Activated naive CD4-positive, alpha-beta T cell treated with anti-CD3 and anti-CD28 coated beads for 36 hours (primary cell): ENCODE data around the gene COMT. TPM values are rescaled to one million over a fixed set of nuclear protein-coding genes. Genes with fewer than 3 reads are reported as not detected.

Experiments used
- CTCF ChIA-PET: fragments of 350-600 bp; sonication (Branson Sonifier 250); formaldehyde crosslinking; loops from one replicate; lab custom pipeline; 2021; ENCODE audit warnings: antibody characterized with exemption; lab: Charles Lee
- DNase-seq: peaks from one replicate; pipeline ENCODE4 v3.0.0-alpha.2; 2020
- H3K27ac Mint-ChIP-seq: one replicate; pipeline ENCODE4 v1.8.0; 2021; ENCODE audit warnings: mild to moderate bottlenecking, mixed read lengths
- H3K27me3 Mint-ChIP-seq: one replicate; pipeline ENCODE4 v1.8.0; 2021; ENCODE audit warnings: low read depth, mixed read lengths
- H3K36me3 Mint-ChIP-seq: one replicate; pipeline ENCODE4 v1.8.0; 2021; ENCODE audit warnings: low read depth, mixed read lengths
- H3K4me1 Mint-ChIP-seq: one replicate; pipeline ENCODE4 v1.8.0; 2021; ENCODE audit warnings: low read depth, mixed read lengths
- H3K4me3 Mint-ChIP-seq: one replicate; pipeline ENCODE4 v1.8.0; 2021; ENCODE audit warnings: mild to moderate bottlenecking, moderate library complexity, mixed read lengths
- H3K9me3 Mint-ChIP-seq: one replicate; pipeline ENCODE4 v1.8.0; 2021; ENCODE audit warnings: mixed read lengths
- intact Hi-C: fragments of 100-400 bp; cut with micrococcal nuclease; formaldehyde crosslinking; loops from one replicate; pipeline ENCODE4 v1.15.1; 2023
- total RNA-seq, 2 experiments: library from RNA; stranded (reverse); gene quantifications; one replicate each; pipeline ENCODE4 v1.2.3, GENCODE V29; 2021

Gene COMT
- total RNA-seq, 2 experiments from 2014 or later: 53.7 to 56.8 TPM

DNA sequence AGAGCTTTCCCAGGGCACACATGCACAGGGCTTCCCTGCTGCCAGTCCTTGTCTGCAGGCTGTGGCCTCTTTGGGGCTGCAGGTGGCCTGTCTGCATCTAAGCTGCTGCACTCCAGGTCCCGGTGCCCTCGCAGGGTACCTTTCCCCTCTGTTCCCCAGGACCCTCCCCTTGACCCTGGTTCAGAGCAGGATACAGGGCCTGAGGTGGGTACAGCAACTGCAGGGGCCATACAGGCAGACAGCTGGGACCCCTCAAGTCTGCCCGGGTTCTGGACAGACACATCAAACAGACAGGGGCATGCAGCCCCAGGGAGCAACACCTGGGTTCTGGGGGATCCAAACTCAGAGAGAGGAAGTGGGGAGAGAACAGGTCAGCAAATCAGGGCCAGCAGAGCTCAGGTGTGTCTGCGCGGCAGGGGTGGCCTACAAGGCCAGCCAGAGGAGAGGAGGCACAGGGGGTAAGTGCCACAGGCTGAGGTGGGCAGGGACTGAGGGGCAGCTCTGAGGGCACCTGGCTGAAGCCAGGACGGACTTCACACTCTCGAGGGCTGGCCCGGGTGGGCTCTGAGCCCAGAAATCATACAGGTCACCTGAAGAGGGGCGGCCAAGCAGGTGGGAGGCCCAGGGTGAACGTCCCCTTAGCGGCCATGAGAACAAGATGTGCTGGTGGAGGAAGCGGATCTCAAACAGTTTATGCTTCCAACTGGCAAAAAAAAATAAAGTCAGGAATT lies 29.9 kb upstream of the COMT start:
- Mint-ChIP-seq H3K36me3 (peaks cover 18% of the 10 kb centered on the region), H3K4me1 (peaks cover 2% of the 10 kb centered on the region), H3K4me3 (no peak overlapping the region), H3K27ac (no peak overlapping the region), H3K9me3 (no peaks in the 10 kb centered on the region), H3K27me3 (no peaks in the 10 kb centered on the region)
- intact Hi-C loops: loop anchor here (2.0 kb wide), 1 partner anchor 19 kb away; no protein-coding TSS in a partner anchor
- CTCF ChIA-PET: interaction anchor here (0.6 to 4.8 kb wide), 9 partner anchors 8 to 232 kb away, joined by 3 to 81 read pairs (median 5); no protein-coding TSS in a partner anchor
- no peak for DNase-seq

GRCh38 chr22:19912271-19912999 lies 29.1 kb upstream of the COMT start:
- DNase-seq: no peak
- H3K9me3 Mint-ChIP-seq: no peaks in the 10 kb centered on the region
- H3K27ac Mint-ChIP-seq: no peak overlapping the region
- no peaks in the 10 kb centered on the region for H3K27me3 Mint-ChIP-seq
- H3K36me3 Mint-ChIP-seq: peaks cover 18% of the 10 kb centered on the region
- no peak overlapping the region for H3K4me3 Mint-ChIP-seq
- H3K4me1 Mint-ChIP-seq: peaks cover 2% of the 10 kb centered on the region
- intact Hi-C loops: no loop called here
- CTCF ChIA-PET: interaction anchor here (1.3 to 4.8 kb wide), 6 partner anchors 20 to 233 kb away, joined by 4 to 81 read pairs (median 4); no protein-coding TSS in a partner anchor

DNA sequence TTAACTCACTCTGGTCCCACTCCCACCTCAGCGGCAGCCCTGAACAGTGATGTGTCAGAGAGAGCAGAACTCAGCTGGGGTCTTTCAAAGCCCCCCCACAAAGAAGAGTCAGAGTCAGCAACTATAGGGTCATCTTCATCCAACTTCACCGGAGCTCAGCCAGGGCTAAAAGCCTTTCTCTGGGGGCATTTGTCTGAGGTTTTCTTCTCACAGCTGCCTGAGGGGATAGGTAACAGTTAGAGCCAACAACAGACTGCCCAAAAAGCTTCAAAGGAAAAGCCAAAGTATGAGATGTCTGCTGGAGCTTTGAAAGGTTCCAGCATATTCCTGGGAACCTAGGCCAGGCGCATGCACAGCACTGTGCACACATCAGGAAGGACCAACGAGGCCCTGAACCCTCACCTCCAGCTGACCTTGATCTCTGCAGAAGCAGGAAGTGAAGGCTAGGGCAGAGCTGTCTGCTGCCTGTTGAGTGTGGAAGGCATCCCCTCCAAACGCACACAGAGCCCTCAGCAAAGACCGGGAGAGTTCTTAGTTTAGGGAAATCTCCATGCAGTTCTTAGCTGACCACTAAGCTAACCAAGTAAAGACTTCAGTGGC lies 28.1 kb upstream of the COMT start:
- H3K4me3 Mint-ChIP-seq: no peak overlapping the region
- DNase-seq: no peak
- no peak overlapping the region for H3K27ac Mint-ChIP-seq
- intact Hi-C loops: no loop called here
- no peaks in the 10 kb centered on the region for H3K9me3 Mint-ChIP-seq
- CTCF ChIA-PET: interaction anchor here (0.8 to 4.8 kb wide), 4 partner anchors 29 to 308 kb away, joined by 3 to 81 read pairs (median 4); no protein-coding TSS in a partner anchor
- peaks cover 18% of the 10 kb centered on the region for H3K36me3 Mint-ChIP-seq
- no peaks in the 10 kb centered on the region for H3K27me3 Mint-ChIP-seq
- peaks cover 2% of the 10 kb centered on the region for H3K4me1 Mint-ChIP-seq

- no peak for DNase-seq
- Mint-ChIP-seq H3K9me3 (no peaks in the 10 kb centered on the region), H3K27me3 (no peaks in the 10 kb centered on the region), H3K27ac (no peak overlapping the region), H3K4me1 (peaks cover 2% of the 10 kb centered on the region), H3K4me3 (no peak overlapping the region), H3K36me3 (peaks cover 18% of the 10 kb centered on the region)
- intact Hi-C loops: no loop called here
- CTCF ChIA-PET: interaction anchor here (0.6 to 4.8 kb wide), 4 partner anchors 93 to 307 kb away, joined by 3 to 81 read pairs (median 8); no protein-coding TSS in a partner anchor
Observed at GRCh38 chr22:19914201-19914943, 27.2 kb upstream of the COMT start.

DNA sequence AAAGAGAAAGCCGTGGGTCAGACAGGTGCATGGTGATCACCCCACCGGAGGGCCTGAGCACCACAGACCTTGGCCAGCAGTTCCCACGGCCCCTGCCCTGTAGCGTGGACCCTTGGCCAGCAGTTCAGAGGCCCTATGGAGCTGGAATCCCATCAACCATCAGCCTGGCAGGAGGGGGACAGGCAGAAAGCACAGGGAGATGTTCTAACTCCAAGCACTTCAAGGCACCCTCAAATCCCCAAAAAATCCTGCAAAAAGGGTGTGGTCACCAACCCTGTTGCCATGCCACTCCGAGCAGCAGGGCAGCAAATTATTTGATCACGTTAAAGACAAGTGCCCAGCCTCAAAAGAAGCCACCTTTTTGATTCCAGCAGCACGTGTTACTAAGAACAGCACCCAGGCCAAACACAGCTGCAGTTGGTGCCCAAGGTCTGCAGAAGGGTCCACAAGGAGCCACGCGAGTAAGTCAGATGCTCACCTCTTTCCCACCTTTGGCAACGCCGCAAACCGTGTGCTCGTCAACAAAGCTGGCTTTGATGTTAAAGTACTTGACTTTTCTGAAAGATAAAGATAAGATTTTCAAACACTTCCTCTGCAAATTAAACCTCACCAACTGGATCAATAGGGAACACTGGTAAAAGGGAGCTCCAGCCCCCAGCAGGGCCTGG lies 26.2 kb upstream of the COMT start:
- no peak for DNase-seq
- intact Hi-C loops: no loop called here
- Mint-ChIP-seq H3K27me3 (no peaks in the 10 kb centered on the region), H3K9me3 (no peaks in the 10 kb centered on the region), H3K36me3 (peaks cover 18% of the 10 kb centered on the region), H3K4me1 (no peaks in the 10 kb centered on the region), H3K27ac (no peak overlapping the region), H3K4me3 (no peak overlapping the region)
- CTCF ChIA-PET: interaction anchor here (1.7 kb wide), 1 partner anchor 184 kb away, joined by 8 read pairs; no protein-coding TSS in a partner anchor

- Mint-ChIP-seq H3K4me1 (no peaks in the 10 kb centered on the region), H3K36me3 (peaks cover 18% of the 10 kb centered on the region), H3K27ac (no peak overlapping the region), H3K27me3 (no peaks in the 10 kb centered on the region), H3K9me3 (no peaks in the 10 kb centered on the region), H3K4me3 (no peak overlapping the region)
- CTCF ChIA-PET: interaction anchor here (1.7 kb wide), 1 partner anchor 185 kb away, joined by 8 read pairs; no protein-coding TSS in a partner anchor
- intact Hi-C loops: no loop called here
- no peak for DNase-seq
Observed at GRCh38 chr22:19916006-19916405, 25.6 kb upstream of the COMT start.

GRCh38 chr22:19916941-19917340 lies 24.6 kb upstream of the COMT start:
- no peak overlapping the region for H3K4me3 Mint-ChIP-seq

GRCh38 chr22:19917389-19918138 lies 24.0 kb upstream of the COMT start:
- intact Hi-C loops: no loop called here
- DNase-seq: no peak
- H3K27me3 Mint-ChIP-seq: no peaks in the 10 kb centered on the region
- no peaks in the 10 kb centered on the region for H3K9me3 Mint-ChIP-seq
- H3K36me3 Mint-ChIP-seq: peaks cover 18% of the 10 kb centered on the region
- H3K4me3 Mint-ChIP-seq: no peak overlapping the region
- no peak overlapping the region for H3K27ac Mint-ChIP-seq
- CTCF ChIA-PET: interaction anchor here (0.9 kb wide), 1 partner anchor 187 kb away, joined by 3 read pairs; no protein-coding TSS in a partner anchor
- no peaks in the 10 kb centered on the region for H3K4me1 Mint-ChIP-seq

More at GRCh38 chr22:19916941-19917340, 24.6 kb upstream of the COMT start:
- CTCF ChIA-PET: interaction anchor here (0.9 kb wide), 1 partner anchor 187 kb away, joined by 3 read pairs; no protein-coding TSS in a partner anchor
- Mint-ChIP-seq H3K36me3 (peaks cover 18% of the 10 kb centered on the region), H3K27ac (no peak overlapping the region), H3K4me1 (no peaks in the 10 kb centered on the region), H3K27me3 (no peaks in the 10 kb centered on the region), H3K9me3 (no peaks in the 10 kb centered on the region)
- DNase-seq: no peak
- intact Hi-C loops: no loop called here

DNA sequence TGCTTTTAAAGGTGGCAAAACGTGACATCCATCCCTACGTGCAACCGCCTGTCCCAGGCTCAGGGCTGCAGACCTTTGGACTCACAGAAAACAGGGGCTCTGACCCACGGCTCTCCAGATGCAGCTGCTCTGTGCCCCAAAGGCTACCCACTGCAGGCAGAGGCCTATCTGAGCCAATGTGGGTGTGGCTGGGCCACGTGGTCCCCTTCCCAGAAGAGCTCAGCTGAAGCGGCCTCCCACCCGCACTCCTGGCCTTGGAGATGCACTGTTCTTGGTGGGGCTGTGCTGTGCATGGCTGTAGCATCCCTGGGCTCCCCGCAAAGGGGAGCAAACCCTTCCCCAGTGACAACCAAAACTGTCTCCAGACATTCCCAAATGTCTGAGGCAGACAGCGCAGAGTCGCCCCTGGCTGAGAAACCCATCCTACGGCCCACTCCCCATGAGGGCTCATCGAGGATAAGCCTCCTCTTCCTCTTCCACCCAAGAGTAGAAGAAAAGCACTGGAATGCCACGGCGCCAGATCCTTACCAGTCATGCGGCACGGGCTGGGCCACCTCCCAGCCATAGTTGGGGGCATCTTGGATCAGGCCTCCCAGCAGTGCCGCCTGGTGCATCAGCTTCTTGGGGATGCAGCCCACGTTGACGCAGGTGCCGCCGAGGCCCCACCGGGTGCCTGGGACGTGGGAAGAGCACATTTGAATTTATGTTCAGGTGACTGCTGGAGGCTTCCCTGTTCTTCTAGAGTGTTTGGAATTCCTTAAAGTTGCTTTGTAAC lies 23.1 kb upstream of the COMT start:
- Mint-ChIP-seq H3K9me3 (no peaks in the 10 kb centered on the region), H3K4me1 (no peaks in the 10 kb centered on the region), H3K4me3 (no peak overlapping the region), H3K27me3 (no peaks in the 10 kb centered on the region), H3K36me3 (peaks cover 18% of the 10 kb centered on the region), H3K27ac (no peak overlapping the region)
- DNase-seq: no peak
- CTCF ChIA-PET: no interaction called here
- intact Hi-C loops: no loop called here

GRCh38 chr22:19919701-19920363 lies 21.7 kb upstream of the COMT start:
- no peak overlapping the region for H3K27ac Mint-ChIP-seq
- no peaks in the 10 kb centered on the region for H3K9me3 Mint-ChIP-seq
- DNase-seq: no peak
- no peaks in the 10 kb centered on the region for H3K4me1 Mint-ChIP-seq
- intact Hi-C loops: no loop called here
- peaks cover 7% of the 10 kb centered on the region for H3K36me3 Mint-ChIP-seq
- no peaks in the 10 kb centered on the region for H3K27me3 Mint-ChIP-seq
- H3K4me3 Mint-ChIP-seq: no peak overlapping the region
- CTCF ChIA-PET: interaction anchor here (1.5 kb wide), 1 partner anchor 9 kb away, joined by 6 read pairs; no protein-coding TSS in a partner anchor
